GM10266 (cell line): ENCODE results near the gene CMSS1.

ENCODE experiments used
- DNase-seq: peaks from one replicate; pipeline ENCODE4 v3.0.0; 2012; ENCODE audit errors: extremely low spot score
- TF ChIP-seq, protein P1 (sequence below): IDR thresholded peaks from 2 replicates; pipeline ENCODE4 v1.5.1; 2012; ENCODE audit warnings: mild to moderate bottlenecking, low read depth; ENCODE audit not compliant: control insufficient read depth, insufficient read depth; ENCODE audit errors: missing control alignments

Gene CMSS1

DNA sequence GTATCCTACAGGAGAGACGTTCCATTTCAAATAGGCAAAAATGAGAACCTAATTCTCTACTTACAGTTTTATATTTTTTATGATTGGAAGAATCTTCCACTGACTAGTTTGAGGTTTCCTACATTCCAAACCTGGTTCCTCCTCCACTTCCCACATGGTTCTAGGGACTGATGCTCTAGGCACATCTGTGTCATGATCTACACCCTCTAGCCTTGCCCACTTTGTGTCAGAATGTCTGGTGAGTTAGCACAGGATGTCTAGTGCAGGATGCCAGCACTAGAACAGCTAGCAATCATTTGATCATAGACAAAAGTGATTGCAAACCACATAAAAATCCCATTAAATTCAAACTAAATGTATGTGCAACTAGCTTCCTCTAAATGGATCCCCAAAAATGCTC is 323.3 kb downstream of the CMSS1 start:
- DNase-seq, result no peak
- TF ChIP-seq, protein P1, sequence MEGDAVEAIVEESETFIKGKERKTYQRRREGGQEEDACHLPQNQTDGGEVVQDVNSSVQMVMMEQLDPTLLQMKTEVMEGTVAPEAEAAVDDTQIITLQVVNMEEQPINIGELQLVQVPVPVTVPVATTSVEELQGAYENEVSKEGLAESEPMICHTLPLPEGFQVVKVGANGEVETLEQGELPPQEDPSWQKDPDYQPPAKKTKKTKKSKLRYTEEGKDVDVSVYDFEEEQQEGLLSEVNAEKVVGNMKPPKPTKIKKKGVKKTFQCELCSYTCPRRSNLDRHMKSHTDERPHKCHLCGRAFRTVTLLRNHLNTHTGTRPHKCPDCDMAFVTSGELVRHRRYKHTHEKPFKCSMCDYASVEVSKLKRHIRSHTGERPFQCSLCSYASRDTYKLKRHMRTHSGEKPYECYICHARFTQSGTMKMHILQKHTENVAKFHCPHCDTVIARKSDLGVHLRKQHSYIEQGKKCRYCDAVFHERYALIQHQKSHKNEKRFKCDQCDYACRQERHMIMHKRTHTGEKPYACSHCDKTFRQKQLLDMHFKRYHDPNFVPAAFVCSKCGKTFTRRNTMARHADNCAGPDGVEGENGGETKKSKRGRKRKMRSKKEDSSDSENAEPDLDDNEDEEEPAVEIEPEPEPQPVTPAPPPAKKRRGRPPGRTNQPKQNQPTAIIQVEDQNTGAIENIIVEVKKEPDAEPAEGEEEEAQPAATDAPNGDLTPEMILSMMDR, result no peak

DNA sequence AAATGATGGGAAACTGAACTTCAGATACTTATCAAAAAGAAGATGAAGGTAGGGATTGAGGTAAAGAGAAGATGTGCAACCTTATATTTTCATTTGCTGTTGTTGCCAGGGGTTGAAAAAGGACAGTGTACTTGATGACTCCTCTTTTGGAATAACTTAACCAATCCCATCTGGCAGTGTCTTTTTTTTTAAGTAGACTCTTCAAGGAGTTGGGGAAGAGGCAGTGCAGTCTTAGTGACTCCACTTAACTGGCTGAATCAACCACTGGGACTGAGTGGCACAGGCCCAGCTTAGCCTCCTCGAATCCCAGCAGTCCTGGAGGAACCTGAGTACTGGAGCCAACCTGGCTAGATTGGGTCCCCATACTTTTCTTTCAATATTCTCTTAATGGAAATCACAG is 323.9 kb downstream of the CMSS1 start:
- TF ChIP-seq, protein P1, result no peak
- no peak for DNase-seq

DNA sequence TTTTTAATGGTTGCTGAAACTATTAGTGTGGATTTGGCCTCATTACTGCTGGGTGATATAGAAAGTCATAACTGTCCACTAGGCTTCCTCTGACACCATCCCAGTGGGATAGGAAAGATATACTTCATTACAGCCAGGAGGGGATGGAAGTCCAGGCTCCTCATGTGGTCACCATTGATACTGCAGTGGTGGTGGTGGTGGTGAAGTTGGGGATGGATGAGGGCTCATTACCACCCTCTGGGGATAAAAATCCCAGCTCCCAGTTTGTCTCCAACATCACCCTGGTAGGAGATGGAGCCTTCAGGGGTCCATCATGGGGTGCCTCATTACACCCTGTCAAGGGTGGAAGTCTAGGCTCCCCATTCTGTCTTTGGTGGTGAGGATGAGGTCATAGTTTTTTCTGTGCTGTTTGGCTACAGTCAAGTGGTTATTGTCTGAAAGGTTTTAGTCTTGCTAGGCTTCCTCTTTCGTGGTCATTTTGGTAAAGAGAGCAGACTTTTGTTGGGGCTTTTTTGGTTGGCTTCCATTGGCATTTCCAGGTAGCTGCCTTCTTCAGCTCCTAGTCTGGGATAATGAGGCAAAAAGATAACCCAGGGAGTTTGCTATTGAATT is 326.7 kb downstream of the CMSS1 start:
- DNase-seq, result peak; percentile 45
- TF ChIP-seq, protein P1, result no peak

DNA sequence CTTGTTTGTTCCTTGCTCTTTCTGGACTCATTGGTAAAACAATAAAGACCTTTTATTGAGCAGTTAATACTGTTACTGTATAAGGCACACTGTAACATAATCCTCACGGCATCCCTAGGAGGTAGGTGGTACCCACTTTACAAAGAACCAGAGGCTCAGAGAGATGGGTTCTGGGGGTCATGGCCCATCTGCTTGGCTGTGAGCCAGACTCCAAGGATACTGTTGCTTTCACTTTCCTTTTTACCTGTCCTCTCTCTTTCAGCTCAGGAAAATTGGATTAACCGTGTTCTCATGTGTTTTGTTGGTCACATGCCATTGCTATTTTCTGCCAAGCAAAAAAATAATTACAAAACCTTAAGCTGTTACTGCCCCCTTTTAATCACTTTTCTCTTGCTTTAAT is 331.5 kb downstream of the CMSS1 start:
- TF ChIP-seq, protein P1, result no peak
- no peak for DNase-seq

DNA sequence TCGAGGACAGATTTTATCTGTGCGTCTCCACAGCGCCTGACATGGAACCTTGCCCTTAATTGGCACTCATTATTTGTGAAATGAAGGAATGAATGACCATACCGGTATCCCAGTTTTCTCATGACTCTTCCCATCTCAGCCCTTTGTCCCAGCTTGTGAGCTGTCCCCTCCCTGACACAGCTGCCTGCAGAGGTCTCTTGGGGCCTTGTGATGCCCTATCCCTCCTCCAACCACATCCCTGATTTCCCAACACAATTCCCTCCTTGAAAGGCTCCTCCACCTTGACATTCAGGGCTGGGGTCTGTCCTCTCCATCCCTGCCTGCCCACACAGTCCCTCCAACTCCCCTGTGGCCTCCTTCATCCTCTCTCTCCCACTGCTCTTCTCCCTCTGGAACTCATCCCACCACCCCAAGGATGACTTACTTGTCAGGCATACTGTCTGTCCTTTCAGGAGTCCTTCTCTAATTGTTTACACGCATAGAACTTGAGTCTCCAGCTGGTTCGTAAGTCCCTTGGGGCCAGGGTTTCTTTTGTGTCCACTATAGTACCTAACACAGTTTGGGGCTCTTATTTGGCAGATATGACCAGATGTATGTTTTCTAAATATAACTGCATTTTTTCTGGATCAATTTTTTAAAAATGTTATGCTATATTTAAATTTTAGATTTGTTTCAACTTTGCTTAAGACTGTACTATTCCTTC is 332.2 kb downstream of the CMSS1 start:
- no peak for DNase-seq
- TF ChIP-seq, protein P1, result no peak

DNA sequence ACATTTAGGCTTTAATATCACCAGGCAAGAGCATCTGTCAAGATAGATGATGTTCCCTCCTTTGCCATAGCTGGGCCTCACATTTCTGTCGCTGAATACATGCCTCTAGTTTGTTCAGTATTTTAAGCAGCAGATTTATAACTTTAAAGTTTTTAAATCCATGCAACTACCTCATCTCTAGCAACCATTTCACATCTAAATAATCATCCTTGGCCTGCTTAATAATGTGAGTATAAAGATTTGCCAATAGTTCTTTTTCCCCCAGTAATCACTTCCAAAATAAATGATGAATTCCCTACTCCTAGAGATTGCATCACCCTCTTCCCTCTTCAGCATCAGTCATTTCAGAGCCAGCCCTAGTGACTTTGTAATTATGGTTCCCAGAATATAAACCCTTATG is 332.8 kb downstream of the CMSS1 start:
- DNase-seq, result no peak
- TF ChIP-seq, protein P1, result no peak

DNA sequence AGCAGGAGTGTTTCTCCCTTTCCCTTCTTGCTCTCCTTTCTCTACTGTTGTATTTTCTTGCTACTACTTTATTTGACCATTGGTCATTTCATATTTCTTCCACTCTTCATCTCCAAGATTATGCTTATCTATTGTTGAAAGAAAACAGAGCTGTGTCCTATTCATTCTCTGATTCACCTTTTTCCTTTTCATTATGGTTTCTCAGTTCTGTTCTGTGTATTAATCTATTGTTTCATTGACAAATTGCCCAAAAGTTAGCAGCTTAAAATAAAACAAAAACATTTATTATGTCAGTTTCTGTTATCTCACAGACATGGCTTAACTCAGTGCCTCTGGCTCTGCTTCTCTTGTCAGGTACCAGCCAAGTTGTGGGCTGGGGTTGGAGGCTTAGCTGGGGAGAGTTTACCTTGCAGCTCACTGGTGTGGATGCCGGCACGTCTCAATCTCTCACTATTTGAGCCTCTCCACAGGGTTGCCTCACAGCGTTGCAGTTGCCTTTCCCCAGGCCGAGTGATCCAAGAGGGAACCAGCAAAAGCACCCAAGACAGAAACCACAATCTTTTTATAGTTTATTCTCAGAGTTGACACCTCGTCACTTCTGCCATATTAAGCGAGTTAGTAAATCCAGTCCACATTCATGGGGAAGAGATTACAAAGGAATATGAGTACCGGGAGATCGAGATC is 333.5 kb downstream of the CMSS1 start:
- DNase-seq, result no peak
- TF ChIP-seq, protein P1, result no peak
